HG03378 (cell line): ENCODE measurements around the gene USP25.

Experiments
- ATAC-seq: cut with Tn5 transposase; IDR thresholded peaks from one replicate; pipeline ENCODE4 v1.9.1; 2021; ENCODE audit warnings: mild to moderate bottlenecking, moderate library complexity; ENCODE audit not compliant: unreplicated experiment

USP25 gene

GRCh38 chr21:15848634-15849560 is 119.1 kb downstream of the USP25 start:
- ATAC-seq: no peak

DNA sequence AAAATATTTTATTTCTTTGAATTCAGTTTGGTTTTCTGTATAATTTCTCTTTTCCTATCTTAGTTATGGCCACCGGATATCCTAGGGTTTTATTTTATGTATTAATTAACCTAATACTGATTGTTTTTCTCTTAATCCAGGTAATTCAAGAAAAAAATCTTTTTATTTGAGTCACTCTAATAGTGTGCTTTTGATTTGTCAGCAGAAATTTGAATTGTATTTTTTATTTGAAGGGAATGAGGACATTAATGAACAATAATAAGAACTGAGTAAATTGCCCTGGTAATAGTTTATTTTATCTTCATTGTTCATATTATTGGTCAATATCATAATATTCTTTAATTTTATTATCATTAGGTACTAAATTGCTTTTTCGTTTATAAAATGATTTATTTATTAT is 120.1 kb downstream of the USP25 start:
- ATAC-seq: no peak

DNA sequence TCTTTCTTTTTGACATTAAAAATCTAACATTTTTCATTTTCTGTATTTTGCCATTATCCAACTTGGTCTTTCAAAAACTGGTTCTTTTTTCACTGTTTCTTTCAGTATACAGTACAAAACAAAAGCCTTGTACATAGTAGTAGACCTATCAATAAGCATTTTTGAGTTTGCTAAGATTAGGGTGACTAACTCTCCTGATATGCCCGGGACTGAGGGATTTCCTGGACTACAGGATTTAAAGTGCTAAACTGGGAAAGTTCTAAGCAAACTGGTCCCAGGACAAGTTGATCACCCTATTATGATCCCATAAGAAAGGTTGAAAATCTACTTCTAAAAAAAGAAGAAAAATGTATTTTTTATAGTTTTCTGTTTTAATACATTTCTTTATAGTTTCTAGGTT is 120.9 kb downstream of the USP25 start:
- ATAC-seq: no peak

- no peak for ATAC-seq
These were observed 122.4 kb downstream of the USP25 start for GRCh38 chr21:15852146-15852545.

DNA sequence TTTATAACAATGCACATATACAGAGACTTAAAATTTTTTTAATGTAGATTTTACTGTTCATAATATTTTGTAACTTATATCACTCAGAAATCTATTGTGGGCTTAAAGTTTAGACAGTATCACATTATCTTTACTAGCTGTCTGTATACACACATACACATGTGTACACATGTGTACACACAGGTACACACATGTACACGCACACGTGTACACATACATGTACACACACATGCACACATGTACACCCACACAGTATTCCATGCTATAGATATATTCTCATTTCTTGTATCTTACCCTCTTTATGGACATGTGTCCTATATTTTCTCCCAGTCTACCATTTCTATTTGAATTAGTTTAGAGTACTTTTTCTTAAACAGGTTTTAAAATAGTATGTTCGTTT is 123.3 kb downstream of the USP25 start:
- ATAC-seq: no peak

DNA sequence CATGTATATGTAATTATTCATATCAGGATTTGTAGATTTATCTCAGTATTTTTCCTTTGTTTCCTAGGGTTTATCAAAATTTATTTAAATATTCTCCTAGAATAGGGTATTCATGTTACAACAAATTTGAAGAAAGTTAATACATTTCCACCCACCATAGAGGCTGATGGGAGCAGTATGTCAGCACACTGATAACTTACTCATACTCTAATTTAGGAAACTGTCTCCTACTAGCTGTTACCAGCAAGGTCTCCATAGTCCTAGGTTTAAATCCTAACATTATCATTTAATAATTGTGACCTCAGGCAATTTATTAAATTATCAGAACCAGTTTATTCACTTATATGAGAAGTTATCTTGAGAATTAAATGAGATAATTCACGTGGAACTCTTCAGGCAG is 127.0 kb downstream of the USP25 start:
- ATAC-seq: no peak

- ATAC-seq: no peak
These were observed 128.0 kb downstream of the USP25 start for GRCh38 chr21:15857740-15858139.

DNA sequence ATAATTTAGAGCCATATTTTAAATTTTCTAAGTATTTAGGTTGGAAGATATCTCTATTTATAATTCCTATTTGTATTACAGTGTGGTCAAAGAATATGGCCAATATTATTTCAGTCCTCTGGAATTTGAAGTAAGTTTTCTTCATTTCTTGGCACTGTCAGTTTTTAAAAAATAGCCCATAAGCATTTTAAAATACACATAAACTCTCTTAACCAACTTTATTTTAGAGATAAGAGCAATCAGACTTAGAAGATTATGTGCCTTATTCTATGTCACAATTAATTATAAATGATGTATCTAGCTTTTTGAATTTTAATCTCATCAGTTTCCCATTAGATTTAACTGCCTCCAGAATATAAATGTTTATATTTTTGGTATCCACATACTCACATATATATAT is 130.8 kb downstream of the USP25 start:
- no peak for ATAC-seq

DNA sequence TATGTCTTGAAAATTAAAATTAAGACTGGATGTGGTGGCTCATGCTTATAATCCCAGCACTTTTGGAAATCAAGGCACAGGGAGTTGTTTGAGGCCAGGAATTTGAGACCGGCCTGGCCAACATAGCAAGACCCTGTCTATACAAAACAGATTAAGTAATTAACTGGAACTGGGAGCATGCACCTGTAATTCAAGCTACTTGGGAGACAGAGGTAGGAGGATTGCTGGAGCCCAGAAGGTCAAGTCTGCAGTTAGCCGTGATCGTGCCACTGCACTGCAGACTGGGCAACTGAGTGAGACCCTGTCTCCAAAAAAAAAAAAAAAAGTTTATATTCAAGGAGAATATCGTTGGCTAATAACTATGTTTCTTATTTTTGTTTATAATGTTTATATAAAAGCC is 139.2 kb downstream of the USP25 start:
- ATAC-seq: no peak

- ATAC-seq: peak; percentile 59
These were observed 141.0 kb downstream of the USP25 start for GRCh38 chr21:15870819-15871218.

GRCh38 chr21:15872236-15872635 is 142.5 kb downstream of the USP25 start:
- no peak for ATAC-seq

DNA sequence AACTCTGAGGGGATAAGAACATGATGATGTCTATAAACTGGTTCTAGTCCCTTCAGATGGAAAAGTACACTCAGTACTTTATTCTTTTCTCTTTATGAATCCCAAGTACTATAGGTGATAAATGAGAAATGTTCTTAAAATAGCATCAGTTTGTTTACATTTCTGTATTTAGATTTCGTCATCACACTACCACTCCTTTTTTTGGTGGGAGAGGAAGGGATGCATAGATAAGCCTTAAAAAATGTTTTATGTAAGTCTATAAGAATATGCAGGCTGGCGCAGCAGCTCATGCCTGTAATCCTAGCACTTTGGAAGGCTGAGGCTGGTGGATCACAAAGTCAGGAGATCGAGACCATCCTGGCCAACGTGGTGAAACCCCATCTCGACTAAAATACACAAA is 144.8 kb downstream of the USP25 start:
- ATAC-seq: no peak

DNA sequence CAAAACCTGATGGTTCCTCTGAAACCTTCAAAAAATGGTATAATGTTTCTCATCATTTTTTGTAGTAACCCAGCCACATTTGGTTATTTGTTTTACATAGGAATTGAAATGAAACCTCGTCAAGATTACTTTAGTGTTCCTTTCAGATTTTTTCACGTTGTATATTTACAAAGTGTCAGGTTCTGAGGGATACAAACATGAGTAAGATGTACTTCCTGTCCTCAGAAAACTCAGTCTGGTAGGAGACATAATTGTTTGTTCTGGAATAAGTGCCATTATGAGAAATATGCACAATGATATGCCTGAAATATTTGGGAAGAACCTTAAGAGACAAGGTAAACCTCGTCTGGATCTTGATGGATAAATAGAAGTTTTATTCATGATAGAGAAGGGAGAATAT is 145.5 kb downstream of the USP25 start:
- no peak for ATAC-seq

- no peak for ATAC-seq
These were observed 164.1 kb downstream of the USP25 start for GRCh38 chr21:15893902-15894301.

- no peak for ATAC-seq
These were observed 164.8 kb downstream of the USP25 start for GRCh38 chr21:15894596-15894995.

GRCh38 chr21:15895142-15896106 is 165.6 kb downstream of the USP25 start:
- ATAC-seq: no peak

- no peak for ATAC-seq
These were observed 166.7 kb downstream of the USP25 start for GRCh38 chr21:15896501-15896900.

DNA sequence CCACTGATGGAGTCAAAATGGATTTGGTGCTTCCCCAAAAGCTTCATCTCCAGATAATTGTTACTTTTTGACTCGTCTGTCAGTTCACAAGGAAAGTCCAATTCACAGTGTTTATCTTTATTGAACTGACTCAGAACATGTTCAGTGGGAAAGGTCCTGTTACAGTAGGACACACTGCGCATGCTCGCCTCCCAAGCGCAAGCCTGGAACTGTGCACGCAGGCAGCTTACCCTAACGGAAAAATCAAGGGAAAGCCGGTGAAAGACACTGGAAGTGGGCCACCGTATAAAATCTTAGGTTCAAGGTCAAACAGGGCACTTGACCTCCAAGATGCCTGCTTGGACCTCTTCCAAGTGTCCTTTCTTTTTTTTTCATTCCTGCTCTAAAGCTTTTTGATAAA is 174.6 kb downstream of the USP25 start:
- ATAC-seq: no peak

- ATAC-seq: no peak
These were observed 178.4 kb downstream of the USP25 start for GRCh38 chr21:15908187-15908586.

- ATAC-seq: no peak
These were observed 198.4 kb downstream of the USP25 start for GRCh38 chr21:15928196-15928595.

- ATAC-seq: no peak
These were observed 199.1 kb downstream of the USP25 start for GRCh38 chr21:15928686-15929425.
